WI38 (cell line): ENCODE results near the gene SEZ6.

Experiments used
- H3K4me3 ChIP-seq: 2 replicates; pipeline ENCODE4 v1.5.1; 2011; ENCODE audit warnings: low read depth, mild to moderate bottlenecking, control low read depth, low read length
- TF ChIP-seq, protein P1 (sequence below): IDR thresholded peaks from 2 replicates; pipeline ENCODE4 v1.5.1; 2012; ENCODE audit warnings: low read depth, mild to moderate bottlenecking, control low read depth, low read length

Gene SEZ6

DNA sequence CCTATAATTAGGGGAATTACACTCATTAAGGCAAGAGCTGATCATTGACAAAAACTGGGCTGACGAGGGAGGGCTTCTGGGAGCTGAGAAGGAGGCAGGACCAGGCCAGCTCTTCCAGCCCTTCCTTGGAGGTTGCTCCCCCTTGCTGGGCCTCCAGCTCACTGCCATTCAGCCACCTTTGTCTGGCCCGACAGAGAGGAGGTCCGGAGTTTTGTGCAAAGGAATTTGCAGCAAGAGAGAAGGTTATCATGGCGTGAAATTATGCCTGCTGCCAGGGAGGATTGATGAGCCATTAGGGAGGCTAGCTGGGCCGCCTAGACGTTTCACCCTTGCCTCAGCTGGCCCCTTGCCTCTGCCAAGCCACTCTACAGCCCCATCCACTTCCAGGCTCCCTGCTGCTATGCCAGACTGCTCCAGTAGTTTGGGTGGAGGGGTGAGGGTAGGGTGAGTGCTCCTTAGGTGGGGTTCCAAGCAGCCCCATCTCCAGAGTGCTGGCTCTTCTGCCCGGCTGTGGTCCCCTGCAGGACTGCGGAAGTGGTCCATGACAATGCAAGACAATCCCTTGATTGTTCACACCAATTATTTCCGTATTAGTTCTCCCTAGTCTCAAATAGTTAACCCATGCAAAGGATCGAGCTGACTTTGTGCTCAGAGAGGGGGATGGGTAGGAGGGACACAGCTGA, 37.5 kb downstream of the SEZ6 start:
- H3K4me3 ChIP-seq: no peak overlapping the region
- TF ChIP-seq, protein P1, sequence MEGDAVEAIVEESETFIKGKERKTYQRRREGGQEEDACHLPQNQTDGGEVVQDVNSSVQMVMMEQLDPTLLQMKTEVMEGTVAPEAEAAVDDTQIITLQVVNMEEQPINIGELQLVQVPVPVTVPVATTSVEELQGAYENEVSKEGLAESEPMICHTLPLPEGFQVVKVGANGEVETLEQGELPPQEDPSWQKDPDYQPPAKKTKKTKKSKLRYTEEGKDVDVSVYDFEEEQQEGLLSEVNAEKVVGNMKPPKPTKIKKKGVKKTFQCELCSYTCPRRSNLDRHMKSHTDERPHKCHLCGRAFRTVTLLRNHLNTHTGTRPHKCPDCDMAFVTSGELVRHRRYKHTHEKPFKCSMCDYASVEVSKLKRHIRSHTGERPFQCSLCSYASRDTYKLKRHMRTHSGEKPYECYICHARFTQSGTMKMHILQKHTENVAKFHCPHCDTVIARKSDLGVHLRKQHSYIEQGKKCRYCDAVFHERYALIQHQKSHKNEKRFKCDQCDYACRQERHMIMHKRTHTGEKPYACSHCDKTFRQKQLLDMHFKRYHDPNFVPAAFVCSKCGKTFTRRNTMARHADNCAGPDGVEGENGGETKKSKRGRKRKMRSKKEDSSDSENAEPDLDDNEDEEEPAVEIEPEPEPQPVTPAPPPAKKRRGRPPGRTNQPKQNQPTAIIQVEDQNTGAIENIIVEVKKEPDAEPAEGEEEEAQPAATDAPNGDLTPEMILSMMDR: no peak

DNA sequence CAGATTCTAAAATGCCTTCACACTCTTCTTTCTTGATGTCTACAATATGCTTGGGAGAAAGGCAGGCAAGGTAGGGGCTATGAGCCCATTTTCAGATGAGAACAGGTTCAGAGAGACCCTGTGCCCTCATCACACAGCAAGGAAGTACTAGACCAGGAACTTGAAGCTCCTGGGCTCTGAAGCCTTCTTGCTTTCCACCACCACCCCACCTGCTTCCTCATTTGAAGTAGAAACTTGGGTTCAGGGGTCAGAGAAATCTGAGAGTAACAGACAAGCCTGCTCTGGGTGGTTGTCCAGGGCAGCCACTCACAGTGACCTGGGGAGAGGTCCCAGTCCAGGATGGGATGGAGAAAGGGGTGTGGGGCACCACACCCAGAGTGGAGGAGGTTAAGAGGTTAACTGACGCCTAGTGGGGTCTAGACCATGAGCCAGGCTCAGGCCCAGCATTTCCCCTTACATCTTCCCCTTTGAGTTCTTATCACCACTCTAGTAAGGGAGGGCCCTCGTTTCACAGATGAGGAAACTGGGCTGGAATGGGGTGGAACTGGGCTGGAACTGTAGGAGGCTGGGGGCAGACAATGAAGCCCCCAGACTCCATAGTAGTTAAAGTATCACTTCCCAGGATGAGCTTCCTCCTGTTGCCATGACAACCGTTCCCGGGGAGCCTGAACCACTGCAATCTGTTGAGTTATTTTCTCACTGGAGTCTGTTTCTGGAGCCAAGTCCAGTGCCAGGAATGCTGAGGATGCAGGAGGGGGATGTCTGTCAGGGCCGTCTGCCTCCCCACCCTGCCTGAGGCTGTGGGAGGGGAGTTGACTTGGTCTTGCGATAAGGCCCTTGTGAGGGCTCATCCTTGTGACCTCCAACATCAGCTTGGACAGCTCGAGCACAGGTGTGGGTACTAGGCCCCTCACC, 38.4 kb downstream of the SEZ6 start:
- no peak overlapping the region for H3K4me3 ChIP-seq
- TF ChIP-seq, protein P1: no peak

DNA sequence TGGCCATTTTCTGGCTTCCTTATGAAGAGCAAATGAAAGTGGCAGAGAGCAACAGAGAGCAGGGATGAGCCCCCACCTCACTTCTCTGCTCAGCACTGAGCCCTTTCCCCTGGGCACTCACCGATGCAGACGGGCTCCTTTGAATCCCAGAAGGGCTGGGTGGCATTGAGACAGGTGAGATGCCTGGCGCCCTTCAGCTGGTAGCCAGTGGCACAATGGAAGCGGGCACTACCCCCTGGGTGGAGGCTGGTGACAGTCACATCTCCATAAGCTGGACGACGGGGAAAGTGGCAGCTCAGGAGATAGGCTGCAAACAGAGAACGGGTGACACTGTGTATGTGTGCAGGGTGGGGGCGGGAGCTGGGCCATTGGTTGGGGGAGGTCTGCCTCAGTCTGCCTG, 42.0 kb downstream of the SEZ6 start:
- TF ChIP-seq, protein P1: no peak
- no peak overlapping the region for H3K4me3 ChIP-seq

DNA sequence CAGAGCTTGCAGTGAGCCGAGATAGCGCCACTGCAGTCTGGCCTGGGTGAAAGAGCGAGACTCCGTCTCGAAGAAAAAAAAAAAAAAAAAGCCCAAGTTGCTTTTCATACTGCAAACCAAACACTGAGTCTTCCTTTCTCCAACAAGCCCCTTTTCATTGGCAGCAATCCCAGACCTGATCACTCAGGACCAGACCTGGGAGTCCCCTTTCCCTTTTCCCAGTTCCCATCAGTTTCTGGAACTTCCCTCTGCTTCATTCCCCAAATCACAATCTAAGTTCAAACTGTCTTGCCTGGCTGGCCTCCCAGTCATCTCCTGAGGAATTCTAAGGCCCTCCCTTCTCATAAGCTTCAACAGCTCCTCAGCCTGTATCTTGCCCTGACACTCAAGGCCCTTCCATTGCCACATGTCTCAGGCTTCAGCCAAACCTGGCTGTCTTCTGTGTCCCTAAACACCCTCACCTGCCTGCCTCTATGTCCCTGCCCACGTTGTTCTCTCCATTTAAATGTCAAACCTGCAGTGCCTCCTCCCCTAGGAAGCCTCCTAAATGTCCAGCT, 42.7 kb downstream of the SEZ6 start:
- H3K4me3 ChIP-seq: no peak overlapping the region
- TF ChIP-seq, protein P1: no peak

DNA sequence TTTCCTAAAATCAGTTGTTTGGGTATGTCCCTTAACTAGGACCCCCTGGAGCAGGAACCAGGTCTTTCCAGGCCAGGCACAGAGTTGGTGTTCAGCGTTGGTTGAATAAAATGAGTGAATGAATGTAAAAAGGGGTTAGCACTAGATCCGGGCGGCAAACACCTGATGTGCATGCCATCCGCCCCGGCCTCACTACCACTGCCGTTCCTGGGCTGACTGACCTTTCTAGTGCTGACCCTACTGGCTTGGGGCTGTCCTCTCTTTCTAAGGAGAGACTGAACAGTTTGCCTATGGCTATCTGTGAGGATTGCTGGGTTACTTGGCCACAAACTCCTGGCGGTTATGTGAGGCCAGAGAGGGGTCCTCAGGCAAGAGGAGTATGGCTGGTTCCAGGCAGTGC, 44.4 kb downstream of the SEZ6 start:
- no peak overlapping the region for H3K4me3 ChIP-seq
- TF ChIP-seq, protein P1: no peak

DNA sequence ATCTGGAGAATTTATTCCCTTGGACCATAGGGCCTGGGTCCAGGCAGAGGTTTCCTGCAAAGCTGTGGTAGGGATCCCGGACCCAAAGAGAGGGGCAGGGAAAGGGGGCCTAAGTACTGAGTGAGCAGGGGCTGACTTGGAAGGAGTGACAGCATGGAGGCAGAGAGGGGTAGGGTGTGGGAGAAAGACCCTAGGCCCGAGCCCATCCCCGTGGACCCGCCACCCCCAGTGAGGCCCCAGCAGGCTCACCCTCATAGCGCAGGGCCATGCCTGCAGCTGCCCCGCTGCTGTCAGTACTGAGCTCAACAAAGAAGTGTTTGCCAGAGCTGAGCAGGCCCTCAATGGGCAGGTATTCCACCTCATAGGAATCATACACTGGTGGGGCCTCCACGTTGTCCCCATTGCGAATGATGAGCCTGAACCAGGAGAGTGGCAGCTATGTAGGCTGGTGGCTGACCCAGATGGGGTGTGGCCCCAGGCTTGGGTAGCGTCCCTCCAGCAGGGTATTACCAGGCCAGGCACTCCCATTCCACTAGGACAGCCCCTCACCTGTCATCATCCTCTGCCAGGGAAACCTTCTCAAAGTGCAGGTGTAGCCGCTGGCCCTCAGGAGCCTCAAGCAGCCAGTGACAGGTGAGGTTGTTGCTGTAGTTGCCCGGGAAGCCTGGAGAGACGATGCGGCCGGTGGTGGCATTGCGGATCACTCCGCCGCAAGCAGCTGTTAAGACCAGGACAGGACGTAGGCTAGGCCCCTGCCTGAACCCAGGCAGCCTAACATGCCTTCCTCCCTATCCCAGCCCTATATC, 45.4 kb downstream of the SEZ6 start:
- TF ChIP-seq, protein P1: no peak
- H3K4me3 ChIP-seq: no peak overlapping the region
